Stimulated activated CD4-positive, alpha-beta T cell treated with anti-CD3 and anti-CD28 coated beads, Interleukin-4, amount 100 ng/mL, for 4 hours (primary cell): Measurements from ENCODE around the gene ITSN1.
"Not testable (repeated sequence)": the region's sequence is repeated elsewhere in the genome, so short reads cannot be mapped to it uniquely, and the experiment has no call there.

Experiments
- DNase-seq, 2 experiments: peaks; one replicate each; pipeline ENCODE4 v3.0.0-alpha.2; 2020

The ITSN1 gene

GRCh38 chr21:33844890-33845205 is 202.5 kb downstream of the ITSN1 start:
- no peak for DNase-seq

- DNase-seq = no peak
These were observed 203.8 kb downstream of the ITSN1 start for GRCh38 chr21:33846141-33846540.

GRCh38 chr21:33847588-33848248 is 205.4 kb downstream of the ITSN1 start:
- no peak for DNase-seq

GRCh38 chr21:33848249-33848953 is 206.1 kb downstream of the ITSN1 start:
- DNase-seq = no peak

GRCh38 chr21:33849834-33850233 is 207.5 kb downstream of the ITSN1 start:
- no peak for DNase-seq

GRCh38 chr21:33850401-33850800 is 208.1 kb downstream of the ITSN1 start:
- DNase-seq = no peak

- DNase-seq = no peak
These were observed 208.7 kb downstream of the ITSN1 start for GRCh38 chr21:33850985-33851384.

GRCh38 chr21:33852485-33852884 is 210.2 kb downstream of the ITSN1 start:
- no peak for DNase-seq

- no peak for DNase-seq
These were observed 212.3 kb downstream of the ITSN1 start for GRCh38 chr21:33854604-33855003.

- DNase-seq = no peak
These were observed 212.9 kb downstream of the ITSN1 start for GRCh38 chr21:33855190-33855589.

GRCh38 chr21:33856893-33857527 is 214.7 kb downstream of the ITSN1 start:
- DNase-seq = no peak

- no peak for DNase-seq
These were observed 215.8 kb downstream of the ITSN1 start for GRCh38 chr21:33857846-33858666.

- DNase-seq = no peak
These were observed 216.5 kb downstream of the ITSN1 start for GRCh38 chr21:33858667-33859372.

GRCh38 chr21:33859373-33860102 is 217.2 kb downstream of the ITSN1 start:
- DNase-seq = no peak

- DNase-seq = no peak
These were observed 218.1 kb downstream of the ITSN1 start for GRCh38 chr21:33860332-33860879.

- DNase-seq = no peak
These were observed 218.8 kb downstream of the ITSN1 start for GRCh38 chr21:33861125-33861524.

- not testable (repeated sequence) for DNase-seq
These were observed 220.9 kb downstream of the ITSN1 start for GRCh38 chr21:33863191-33863590.

GRCh38 chr21:33864150-33864549 is 221.8 kb downstream of the ITSN1 start:
- no peak for DNase-seq

GRCh38 chr21:33865176-33865575 is 222.9 kb downstream of the ITSN1 start:
- DNase-seq = no peak

- DNase-seq = no peak
These were observed 223.8 kb downstream of the ITSN1 start for GRCh38 chr21:33865996-33866575.

GRCh38 chr21:33866826-33867225 is 224.5 kb downstream of the ITSN1 start:
- DNase-seq = no peak
